Liver (tissue), 9 donors: ENCODE results near the gene PSTK. TPM values are rescaled to one million over a fixed set of nuclear protein-coding genes. Genes with fewer than 3 reads are reported as not detected.

Experiments
- DNase-seq: peaks from one replicate; pipeline ENCODE4 v3.0.0-alpha.2; 2017; ENCODE audit warnings: low spot score
- H3K27ac ChIP-seq, 2 donors: one replicate each; pipeline ENCODE4 v1.7.0; 2013; ENCODE audit warnings: inconsistent platforms in 2 of 2, low read length in 2 of 2, control low read depth in 1 of 2, low read depth in 1 of 2, mild to moderate bottlenecking in 1 of 2
- H3K27me3 ChIP-seq, 4 donors: one replicate each; pipeline versions ENCODE4 v1.6.1 to v1.7.0; 2013; ENCODE audit warnings: low read length in 3 of 4, inconsistent platforms in 1 of 4, mild to moderate bottlenecking in 1 of 4, moderate library complexity in 1 of 4; ENCODE audit not compliant: control insufficient read depth in 4 of 4, insufficient read depth in 4 of 4
- H3K36me3 ChIP-seq, 4 donors: one replicate each; pipeline versions ENCODE4 v1.6.1 to v1.7.0; 2013; ENCODE audit warnings: low read length in 3 of 4, mild to moderate bottlenecking in 3 of 4, low read depth in 1 of 4, moderate library complexity in 1 of 4; ENCODE audit not compliant: control insufficient read depth in 4 of 4, insufficient read depth in 3 of 4
- H3K4me1 ChIP-seq, 4 donors: one replicate each; pipeline versions ENCODE4 v1.6.1 to v1.7.0; 2013; ENCODE audit warnings: low read length in 3 of 4, mild to moderate bottlenecking in 3 of 4, moderate library complexity in 1 of 4; ENCODE audit not compliant: control insufficient read depth in 4 of 4, insufficient read depth in 4 of 4
- H3K4me3 ChIP-seq, 3 donors: one replicate each; pipeline versions ENCODE4 v1.6.1 to v1.7.0; 2013; ENCODE audit warnings: low read length in 3 of 3, control low read depth in 1 of 3, low read depth in 1 of 3, mild to moderate bottlenecking in 1 of 3
- H3K9ac ChIP-seq, 2 donors: one replicate each; pipeline ENCODE4 v1.7.0; 2013; ENCODE audit warnings: low read length in 2 of 2, mild to moderate bottlenecking in 2 of 2, moderate library complexity in 2 of 2, control low read depth in 1 of 2, low read depth in 1 of 2
- H3K9me3 ChIP-seq, 4 donors: one replicate each; pipeline versions ENCODE4 v1.6.1 to v1.7.0; 2013; ENCODE audit warnings: low read length in 3 of 4; ENCODE audit not compliant: control insufficient read depth in 4 of 4
- EGR1 ChIP-seq, 2 donors: IDR thresholded peaks; 2 replicates each; pipeline ENCODE4 v1.6.1; 2016 to 2018; ENCODE audit warnings: antibody characterized with exemption in 2 of 2, low read depth in 2 of 2
- FOXA2 ChIP-seq: IDR thresholded peaks from 2 replicates; pipeline ENCODE4 v1.6.1; 2016; ENCODE audit warnings: antibody characterized with exemption
- HNF4A ChIP-seq, 2 donors: conservative IDR thresholded peaks; 2 replicates each; pipeline ENCODE4 v1.6.1; 2016; ENCODE audit warnings: antibody characterized with exemption in 2 of 2, mild to moderate bottlenecking in 2 of 2
- JUND ChIP-seq, 2 donors: IDR thresholded peaks; 2 replicates each; pipeline ENCODE4 v1.6.1; 2016; ENCODE audit warnings: antibody characterized with exemption in 2 of 2
- MAX ChIP-seq: IDR thresholded peaks from 2 replicates; pipeline ENCODE4 v1.6.1; 2016; ENCODE audit warnings: antibody characterized with exemption
- NR2F2 ChIP-seq: IDR thresholded peaks from 2 replicates; pipeline ENCODE4 v1.6.1; 2016; ENCODE audit warnings: antibody characterized with exemption
- RXRA ChIP-seq, 2 donors: IDR thresholded peaks; 2 replicates each; pipeline ENCODE4 v1.6.1; 2017 to 2018; ENCODE audit warnings: antibody characterized with exemption in 2 of 2, mild to moderate bottlenecking in 1 of 2
- SP1 ChIP-seq: IDR thresholded peaks from 2 replicates; pipeline ENCODE4 v1.6.1; 2018; ENCODE audit warnings: antibody characterized with exemption, mild to moderate bottlenecking
- TAF1 ChIP-seq: conservative IDR thresholded peaks from 2 replicates; pipeline ENCODE4 v1.6.1; 2016; ENCODE audit warnings: antibody characterized with exemption, mild to moderate bottlenecking
- YY1 ChIP-seq: IDR thresholded peaks from 2 replicates; pipeline ENCODE4 v1.6.1; 2016; ENCODE audit warnings: antibody characterized with exemption, mild to moderate bottlenecking
- ZBTB33 ChIP-seq: IDR thresholded peaks from 2 replicates; pipeline ENCODE4 v1.6.1; 2016; ENCODE audit warnings: antibody characterized with exemption
- WGBS: extraction: QIAGEN DNeasy Blood & Tissue Kit; methylation state at CpG from one replicate; pipeline ENCODE4 v1.1.7; 2013; 5-methylcytosine and 5-hydroxymethylcytosine counted together
- polyA plus RNA-seq, 2 donors: library from polyadenylated mRNA; stranded (reverse) in 1 of 2; unstranded in 1 of 2; fragments of 200-250 nt in 1 of 2; fragments of >200 nt in 1 of 2; fragmentation: Nextera tagmentation in 1 of 2; extraction: Ambion mirVana in 1 of 2; gene quantifications; one replicate each; pipeline versions ENCODE4 v1.2.1 to v1.2.3, GENCODE V29; 2013 to 2015
- total RNA-seq, 2 donors: library from RNA; depleted of rRNA; stranded (reverse); fragments of >200 nt; gene quantifications; one replicate each; pipeline ENCODE4 v1.2.3, GENCODE V29; 2014
- TF ChIP-seq, protein P1 (sequence below): IDR thresholded peaks from 2 replicates; pipeline ENCODE4 v1.6.1; 2016; ENCODE audit warnings: antibody characterized with exemption, mild to moderate bottlenecking
- TF ChIP-seq, protein P2 (sequence below): IDR thresholded peaks from 2 replicates; pipeline ENCODE4 v1.6.1; 2016; ENCODE audit warnings: antibody characterized with exemption
- TF ChIP-seq, protein P3 (sequence below): fragments of 150-350 bp; IDR thresholded peaks from 2 replicates; pipeline ENCODE4 v1.5.1; 2017; ENCODE audit warnings: improper control_type of control experiment, low read depth, low read length; ENCODE audit not compliant: missing input control
- donor health status: healthy.
- donor health status: healthy.
- donor health status: healthy.
- donor health status: healthy.
- donor health status: healthy.

Gene PSTK
- total and polyA plus RNA-seq, 4 donors = 2.3 to 5.1 (median 3.5) TPM

DNA sequence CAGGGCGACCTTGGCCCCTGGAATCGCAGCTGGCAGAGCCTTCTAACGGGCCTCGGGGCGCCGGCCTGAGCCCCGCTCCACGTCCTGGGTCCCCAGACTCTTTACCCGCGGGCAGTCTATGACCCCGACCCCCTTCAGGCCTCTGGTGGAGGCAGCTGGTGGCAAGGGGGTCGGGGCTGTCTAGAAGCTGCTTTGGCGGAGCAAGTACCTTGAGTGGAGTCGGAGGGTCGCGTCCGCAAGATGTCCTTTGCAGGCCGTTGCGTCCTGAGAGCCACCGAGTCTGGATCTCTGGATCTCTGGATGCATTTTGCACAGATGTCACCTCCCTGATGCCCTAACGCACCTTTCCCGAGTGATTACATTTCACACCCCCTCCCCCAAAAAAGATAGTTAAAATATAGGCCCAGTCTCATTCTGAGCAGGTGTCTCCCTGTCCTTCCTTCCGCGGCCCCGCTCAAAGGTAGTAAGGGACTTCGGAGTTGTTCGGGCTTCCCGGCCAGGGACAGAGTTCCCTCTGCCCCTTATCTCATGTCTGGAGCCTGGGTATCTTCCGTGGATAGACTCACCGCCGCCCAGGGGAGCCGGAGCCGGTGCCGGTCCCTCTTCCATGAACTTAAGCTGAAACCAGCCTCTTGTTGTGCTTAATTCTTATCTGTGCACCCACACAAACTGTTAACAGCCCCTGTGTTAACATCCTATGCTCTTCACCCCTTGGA lies 29.1 kb downstream of the PSTK start:
- Histone ChIP-seq H3K4me3 (peak overlapping the region; percentile 73 to 91 (median 85)), H3K36me3 (peaks cover 0 to 2% (median under 1%) of the 10 kb centered on the region in 4 donors), H3K4me1 (peaks cover 15 to 38% (median 28%) of the 10 kb centered on the region in 4 donors), H3K9ac (peak overlapping the region; percentile 80 to 99), H3K9me3 (no peaks in the 10 kb centered on the region), H3K27me3 (no peaks in the 10 kb centered on the region), H3K27ac (peak overlapping the region; percentile 87 to 95)
- under 1% methylated on average over 34 of the region's 34 CpGs for WGBS
- TF ChIP-seq TAF1 = no peak
- no peak for TF ChIP-seq HNF4A (conservative IDR thresholded peaks at IDR 0.05)
- no peak for TF ChIP-seq SP1
- TF ChIP-seq FOXA2 = no peak
- TF ChIP-seq, protein P1, sequence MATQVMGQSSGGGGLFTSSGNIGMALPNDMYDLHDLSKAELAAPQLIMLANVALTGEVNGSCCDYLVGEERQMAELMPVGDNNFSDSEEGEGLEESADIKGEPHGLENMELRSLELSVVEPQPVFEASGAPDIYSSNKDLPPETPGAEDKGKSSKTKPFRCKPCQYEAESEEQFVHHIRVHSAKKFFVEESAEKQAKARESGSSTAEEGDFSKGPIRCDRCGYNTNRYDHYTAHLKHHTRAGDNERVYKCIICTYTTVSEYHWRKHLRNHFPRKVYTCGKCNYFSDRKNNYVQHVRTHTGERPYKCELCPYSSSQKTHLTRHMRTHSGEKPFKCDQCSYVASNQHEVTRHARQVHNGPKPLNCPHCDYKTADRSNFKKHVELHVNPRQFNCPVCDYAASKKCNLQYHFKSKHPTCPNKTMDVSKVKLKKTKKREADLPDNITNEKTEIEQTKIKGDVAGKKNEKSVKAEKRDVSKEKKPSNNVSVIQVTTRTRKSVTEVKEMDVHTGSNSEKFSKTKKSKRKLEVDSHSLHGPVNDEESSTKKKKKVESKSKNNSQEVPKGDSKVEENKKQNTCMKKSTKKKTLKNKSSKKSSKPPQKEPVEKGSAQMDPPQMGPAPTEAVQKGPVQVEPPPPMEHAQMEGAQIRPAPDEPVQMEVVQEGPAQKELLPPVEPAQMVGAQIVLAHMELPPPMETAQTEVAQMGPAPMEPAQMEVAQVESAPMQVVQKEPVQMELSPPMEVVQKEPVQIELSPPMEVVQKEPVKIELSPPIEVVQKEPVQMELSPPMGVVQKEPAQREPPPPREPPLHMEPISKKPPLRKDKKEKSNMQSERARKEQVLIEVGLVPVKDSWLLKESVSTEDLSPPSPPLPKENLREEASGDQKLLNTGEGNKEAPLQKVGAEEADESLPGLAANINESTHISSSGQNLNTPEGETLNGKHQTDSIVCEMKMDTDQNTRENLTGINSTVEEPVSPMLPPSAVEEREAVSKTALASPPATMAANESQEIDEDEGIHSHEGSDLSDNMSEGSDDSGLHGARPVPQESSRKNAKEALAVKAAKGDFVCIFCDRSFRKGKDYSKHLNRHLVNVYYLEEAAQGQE = no peak
- no peak for TF ChIP-seq ZBTB33
- no peak for TF ChIP-seq NR2F2
- no peak for TF ChIP-seq MAX
- TF ChIP-seq EGR1 (IDR thresholded peaks at IDR 0.05; ENCODE audit: low read depth in 2 of 2) = no peak
- TF ChIP-seq, protein P2, sequence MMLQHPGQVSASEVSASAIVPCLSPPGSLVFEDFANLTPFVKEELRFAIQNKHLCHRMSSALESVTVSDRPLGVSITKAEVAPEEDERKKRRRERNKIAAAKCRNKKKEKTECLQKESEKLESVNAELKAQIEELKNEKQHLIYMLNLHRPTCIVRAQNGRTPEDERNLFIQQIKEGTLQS = no peak
- no peak for TF ChIP-seq YY1
- no peak for TF ChIP-seq JUND (IDR thresholded peaks at IDR 0.05)
- TF ChIP-seq, protein P3, sequence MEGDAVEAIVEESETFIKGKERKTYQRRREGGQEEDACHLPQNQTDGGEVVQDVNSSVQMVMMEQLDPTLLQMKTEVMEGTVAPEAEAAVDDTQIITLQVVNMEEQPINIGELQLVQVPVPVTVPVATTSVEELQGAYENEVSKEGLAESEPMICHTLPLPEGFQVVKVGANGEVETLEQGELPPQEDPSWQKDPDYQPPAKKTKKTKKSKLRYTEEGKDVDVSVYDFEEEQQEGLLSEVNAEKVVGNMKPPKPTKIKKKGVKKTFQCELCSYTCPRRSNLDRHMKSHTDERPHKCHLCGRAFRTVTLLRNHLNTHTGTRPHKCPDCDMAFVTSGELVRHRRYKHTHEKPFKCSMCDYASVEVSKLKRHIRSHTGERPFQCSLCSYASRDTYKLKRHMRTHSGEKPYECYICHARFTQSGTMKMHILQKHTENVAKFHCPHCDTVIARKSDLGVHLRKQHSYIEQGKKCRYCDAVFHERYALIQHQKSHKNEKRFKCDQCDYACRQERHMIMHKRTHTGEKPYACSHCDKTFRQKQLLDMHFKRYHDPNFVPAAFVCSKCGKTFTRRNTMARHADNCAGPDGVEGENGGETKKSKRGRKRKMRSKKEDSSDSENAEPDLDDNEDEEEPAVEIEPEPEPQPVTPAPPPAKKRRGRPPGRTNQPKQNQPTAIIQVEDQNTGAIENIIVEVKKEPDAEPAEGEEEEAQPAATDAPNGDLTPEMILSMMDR = no peak
- peak; percentile 52 for DNase-seq

DNA sequence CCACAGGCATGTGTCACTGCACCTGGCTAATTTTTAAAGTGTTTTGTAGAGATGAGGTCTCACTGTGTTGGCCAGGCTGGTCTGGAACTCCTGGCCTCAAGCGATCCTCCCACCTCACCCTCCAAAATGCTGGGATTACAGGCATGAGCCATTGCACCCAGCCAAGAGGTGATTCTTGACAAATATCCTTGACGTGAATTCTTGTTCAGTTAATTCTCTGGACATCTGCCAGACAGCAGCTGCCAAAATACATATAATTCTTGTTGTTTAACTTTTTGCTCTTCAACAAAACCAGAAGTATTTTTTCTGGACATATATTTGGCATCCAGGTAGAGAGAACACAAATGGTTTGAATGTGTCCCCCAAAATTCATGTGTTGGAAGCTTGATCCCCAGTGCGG lies 31.8 kb downstream of the PSTK start:
- H3K9ac ChIP-seq = no peak overlapping the region
- peaks cover 0 to 2% (median under 1%) of the 10 kb centered on the region in 4 donors for H3K36me3 ChIP-seq
- WGBS = 61% methylated on average over 3 of the region's 3 CpGs
- H3K9me3 ChIP-seq = no peaks in the 10 kb centered on the region
- no peaks in the 10 kb centered on the region for H3K27me3 ChIP-seq
- peak overlapping the region in 1 of 2 donors; percentile 42 for H3K27ac ChIP-seq
- peaks cover 11 to 37% (median 23%) of the 10 kb centered on the region in 4 donors for H3K4me1 ChIP-seq
- no peak overlapping the region for H3K4me3 ChIP-seq
- TF ChIP-seq SP1 = no peak
- TF ChIP-seq RXRA (IDR thresholded peaks at IDR 0.05) = peak; percentile 21 to 36
- DNase-seq = no peak
